OCI-LY1 (cell line): ENCODE measurements around the gene NAA80.
"Not testable (repeated sequence)": the region's sequence is repeated elsewhere in the genome, so short reads cannot be mapped to it uniquely, and the experiment has no call there.

Experiments used
- EZH2 ChIP-seq: fragments of 200-600 bp; sonication (generic), shearing (Covaris generic); IDR thresholded peaks from 2 replicates; pipeline ENCODE4 v1.8.0; 2017; ENCODE audit warnings: borderline replicate concordance, mixed run types, mild to moderate bottlenecking, antibody characterized with exemption, low read length, moderate library complexity, mixed read lengths
- TF ChIP-seq, protein P1 (sequence below): fragments of 200-600 bp; sonication (generic), shearing (Covaris generic); IDR thresholded peaks from 2 replicates; pipeline ENCODE4 v1.5.1; 2017; ENCODE audit warnings: mild to moderate bottlenecking, antibody characterized with exemption, low read length, moderate library complexity, mixed read lengths

DNA sequence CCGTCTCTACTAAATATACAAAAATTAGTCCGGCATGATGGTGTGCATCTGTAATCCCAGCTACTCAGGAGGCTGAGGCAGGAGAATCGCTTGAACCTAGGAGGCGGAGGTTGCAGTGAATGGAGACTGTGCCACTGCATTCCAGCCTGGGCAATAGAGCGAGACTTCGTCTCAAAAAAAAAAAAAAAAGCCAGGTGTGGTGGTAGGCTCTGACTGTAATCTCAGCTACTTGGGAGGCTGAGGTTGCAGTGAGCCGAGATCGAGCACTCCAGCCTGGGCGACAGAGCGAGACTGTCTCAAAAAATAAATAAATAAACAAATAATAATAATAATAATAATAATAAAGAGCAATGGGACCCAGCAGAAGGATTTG, 26.7 kb downstream of the NAA80 start:
- TF ChIP-seq, protein P1, sequence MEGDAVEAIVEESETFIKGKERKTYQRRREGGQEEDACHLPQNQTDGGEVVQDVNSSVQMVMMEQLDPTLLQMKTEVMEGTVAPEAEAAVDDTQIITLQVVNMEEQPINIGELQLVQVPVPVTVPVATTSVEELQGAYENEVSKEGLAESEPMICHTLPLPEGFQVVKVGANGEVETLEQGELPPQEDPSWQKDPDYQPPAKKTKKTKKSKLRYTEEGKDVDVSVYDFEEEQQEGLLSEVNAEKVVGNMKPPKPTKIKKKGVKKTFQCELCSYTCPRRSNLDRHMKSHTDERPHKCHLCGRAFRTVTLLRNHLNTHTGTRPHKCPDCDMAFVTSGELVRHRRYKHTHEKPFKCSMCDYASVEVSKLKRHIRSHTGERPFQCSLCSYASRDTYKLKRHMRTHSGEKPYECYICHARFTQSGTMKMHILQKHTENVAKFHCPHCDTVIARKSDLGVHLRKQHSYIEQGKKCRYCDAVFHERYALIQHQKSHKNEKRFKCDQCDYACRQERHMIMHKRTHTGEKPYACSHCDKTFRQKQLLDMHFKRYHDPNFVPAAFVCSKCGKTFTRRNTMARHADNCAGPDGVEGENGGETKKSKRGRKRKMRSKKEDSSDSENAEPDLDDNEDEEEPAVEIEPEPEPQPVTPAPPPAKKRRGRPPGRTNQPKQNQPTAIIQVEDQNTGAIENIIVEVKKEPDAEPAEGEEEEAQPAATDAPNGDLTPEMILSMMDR, result not testable (repeated sequence)
- not testable (repeated sequence) for TF ChIP-seq EZH2
